HG02759 (cell line): ENCODE data around the gene ACOX1.

Experiments
- ATAC-seq: cut with Tn5 transposase; IDR thresholded peaks from one replicate; pipeline ENCODE4 v1.9.1; 2021; ENCODE audit warnings: mild to moderate bottlenecking, moderate library complexity; ENCODE audit not compliant: unreplicated experiment

Gene ACOX1

GRCh38 chr17:75894049-75894733, 84.8 kb downstream of the ACOX1 start:
- no peak for ATAC-seq

- ATAC-seq = no peak
Measured at GRCh38 chr17:75893305-75894048, 85.5 kb downstream of the ACOX1 start.

- ATAC-seq = no peak
Measured at GRCh38 chr17:75892556-75893224, 86.3 kb downstream of the ACOX1 start.

GRCh38 chr17:75891605-75892555, 87.1 kb downstream of the ACOX1 start:
- ATAC-seq = no peak
